Neural progenitor cell (in vitro differentiated cells): ENCODE measurements around the gene SSR2. TPM values are rescaled to one million over a fixed set of nuclear protein-coding genes. Genes with fewer than 3 reads are reported as not detected.
"Not testable (repeated sequence)": the region's sequence is repeated elsewhere in the genome, so short reads cannot be mapped to it uniquely, and the experiment has no call there.

Source experiments
- DNase-seq: peaks from one replicate; pipeline ENCODE4 v3.0.0-alpha.2; 2016; ENCODE audit warnings: low spot score
- H2AFZ ChIP-seq: fragments of 200-600 bp; sonication (generic); replicated peaks from 2 replicates; pipeline ENCODE4 v1.6.1; 2016; ENCODE audit warnings: antibody characterized with exemption
- H3F3A ChIP-seq: fragments of 200-600 bp; sonication (generic); 2 replicates; pipeline ENCODE4 v1.6.1; 2016; ENCODE audit warnings: antibody characterized with exemption, low read depth
- H3K27ac ChIP-seq: fragments of 200-600 bp; sonication (generic); 2 replicates; pipeline ENCODE4 v1.5.1; 2016; ENCODE audit warnings: mild to moderate bottlenecking
- H3K27me3 ChIP-seq: fragments of 200-600 bp; sonication (generic); 2 replicates; pipeline ENCODE4 v1.6.1; 2016; ENCODE audit warnings: mild to moderate bottlenecking, moderate library complexity
- H3K36me3 ChIP-seq: fragments of 200-600 bp; sonication (generic); 2 replicates; pipeline ENCODE4 v1.5.1; 2016
- H3K4me1 ChIP-seq: fragments of 200-600 bp; sonication (generic); 2 replicates; pipeline ENCODE4 v1.6.1; 2016; ENCODE audit warnings: mixed run types
- H3K4me2 ChIP-seq: fragments of 200-600 bp; sonication (generic); 2 replicates; pipeline ENCODE4 v1.6.1; 2016
- H3K4me3 ChIP-seq: fragments of 200-600 bp; sonication (generic); 2 replicates; pipeline ENCODE4 v1.5.1; 2016
- H3K79me2 ChIP-seq: fragments of 200-600 bp; sonication (generic); 2 replicates; pipeline ENCODE4 v1.6.1; 2016; ENCODE audit warnings: low read depth
- H3K9ac ChIP-seq: fragments of 200-600 bp; sonication (generic); 2 replicates; pipeline ENCODE4 v1.6.1; 2016
- H3K9me3 ChIP-seq: fragments of 200-600 bp; sonication (generic); 2 replicates; pipeline ENCODE4 v1.5.1; 2016; ENCODE audit warnings: low read depth
- H4K20me1 ChIP-seq: fragments of 200-600 bp; sonication (generic); 2 replicates; pipeline ENCODE4 v1.6.1; 2016; ENCODE audit warnings: low read depth
- H3K27ac Mint-ChIP-seq: 3 replicates; pipeline ENCODE4 v1.8.0; 2021; ENCODE audit warnings: mixed read lengths
- H3K27me3 Mint-ChIP-seq: 2 replicates; pipeline ENCODE4 v1.8.0; 2022; ENCODE audit warnings: low read depth, mild to moderate bottlenecking, inconsistent platforms, moderate library complexity, mixed read lengths; ENCODE audit not compliant: insufficient read depth
- H3K36me3 Mint-ChIP-seq: 3 replicates; pipeline ENCODE4 v1.8.0; 2021; ENCODE audit warnings: mixed read lengths
- H3K4me1 Mint-ChIP-seq: 3 replicates; pipeline ENCODE4 v1.8.0; 2021; ENCODE audit warnings: mixed read lengths
- H3K4me3 Mint-ChIP-seq: 3 replicates; pipeline ENCODE4 v1.8.0; 2021; ENCODE audit warnings: mild to moderate bottlenecking, moderate library complexity, mixed read lengths
- H3K9me3 Mint-ChIP-seq: 3 replicates; pipeline ENCODE4 v1.8.0; 2020; ENCODE audit warnings: mixed read lengths
- CTCF ChIP-seq: fragments of 200-600 bp; sonication (generic); IDR thresholded peaks from 2 replicates; pipeline ENCODE4 v1.5.1; 2017; ENCODE audit warnings: antibody characterized with exemption, mild to moderate bottlenecking
- EZH2 ChIP-seq: fragments of 200-600 bp; sonication (generic); IDR thresholded peaks from 2 replicates; pipeline ENCODE4 v1.6.1; 2017; ENCODE audit warnings: antibody characterized with exemption, mild to moderate bottlenecking, moderate library complexity
- EZH2phosphoT487 ChIP-seq: fragments of 200-600 bp; sonication (generic); IDR thresholded peaks from 2 replicates; pipeline ENCODE4 v1.6.1; 2017; ENCODE audit warnings: antibody characterized with exemption
- total RNA-seq: library from RNA; depleted of rRNA; stranded (reverse); fragments of >200 nt; gene quantifications from 2 replicates; pipeline ENCODE4 v1.2.3, GENCODE V29; 2015; ENCODE audit warnings: low replicate concordance

Gene SSR2
- total RNA-seq, 1 donor from 2014 or later, result 293 TPM

- Mint-ChIP-seq H3K27me3 (no peaks in the 10 kb centered on the region), H3K27ac (no peak overlapping the region), H3K4me1 (no peaks in the 10 kb centered on the region), H3K4me3 (no peak overlapping the region), H3K9me3 (no peaks in the 10 kb centered on the region), H3K36me3 (peaks cover 28% of the 10 kb centered on the region)
- H2AFZ ChIP-seq, result no peak overlapping the region
- H3K79me2 ChIP-seq, result no peaks in the 10 kb centered on the region
- DNase-seq, result no peak
- no peak overlapping the region for H3K9ac ChIP-seq
- no peak for TF ChIP-seq EZH2phosphoT487
- no peak for TF ChIP-seq CTCF
- no peak for TF ChIP-seq EZH2
- H3K27ac ChIP-seq, result no peak overlapping the region
- no peak overlapping the region for H3K4me3 ChIP-seq
- H3K36me3 ChIP-seq, result no peaks in the 10 kb centered on the region
- no peaks in the 10 kb centered on the region for H3K9me3 ChIP-seq
- H4K20me1 ChIP-seq, result no peaks in the 10 kb centered on the region
- H3K27me3 ChIP-seq, result no peaks in the 10 kb centered on the region
- H3F3A ChIP-seq, result no peaks in the 10 kb centered on the region
- H3K4me1 ChIP-seq, result no peaks in the 10 kb centered on the region
- H3K4me2 ChIP-seq, result no peak overlapping the region
These were observed 22.1 kb upstream of the SSR2 start for GRCh38 chr1:156042828-156043227.

- not testable (repeated sequence) for H3K27ac ChIP-seq, DNase-seq, H3K79me2 ChIP-seq, H2AFZ ChIP-seq, H4K20me1 ChIP-seq, H3K4me2 ChIP-seq, H3K4me3 ChIP-seq, H3K36me3 ChIP-seq, H3K9me3 ChIP-seq, H3K4me1 Mint-ChIP-seq, H3K27me3 ChIP-seq, H3K9ac ChIP-seq, H3F3A ChIP-seq, H3K27ac Mint-ChIP-seq, H3K4me1 ChIP-seq, H3K4me3 Mint-ChIP-seq, H3K27me3 Mint-ChIP-seq, H3K9me3 Mint-ChIP-seq
- H3K36me3 Mint-ChIP-seq, result peaks cover 11% of the 10 kb centered on the region
These were observed 14.2 kb upstream of the SSR2 start for GRCh38 chr1:156034991-156035390.

GRCh38 chr1:156033011-156033410 lies 12.3 kb upstream of the SSR2 start:
- H4K20me1 ChIP-seq, result no peaks in the 10 kb centered on the region
- peaks cover 5% of the 10 kb centered on the region for H3F3A ChIP-seq
- Mint-ChIP-seq H3K36me3 (peaks cover 9% of the 10 kb centered on the region), H3K4me1 (peaks cover 6% of the 10 kb centered on the region), H3K4me3 (no peak overlapping the region), H3K27ac (no peak overlapping the region), H3K27me3 (peaks cover 2% of the 10 kb centered on the region), H3K9me3 (no peaks in the 10 kb centered on the region)
- no peak for DNase-seq
- H3K9ac ChIP-seq, result no peak overlapping the region
- H3K4me3 ChIP-seq, result no peak overlapping the region
- TF ChIP-seq CTCF (no peak), EZH2 (no peak), EZH2phosphoT487 (no peak)
- no peak overlapping the region for H2AFZ ChIP-seq
- H3K79me2 ChIP-seq, result no peaks in the 10 kb centered on the region
- H3K27me3 ChIP-seq, result no peaks in the 10 kb centered on the region
- no peak overlapping the region for H3K27ac ChIP-seq
- H3K36me3 ChIP-seq, result no peaks in the 10 kb centered on the region
- no peaks in the 10 kb centered on the region for H3K4me1 ChIP-seq
- H3K9me3 ChIP-seq, result no peaks in the 10 kb centered on the region
- H3K4me2 ChIP-seq, result no peak overlapping the region

- H3K9me3 Mint-ChIP-seq, result no peaks in the 10 kb centered on the region
- H3K4me1 Mint-ChIP-seq, result peaks cover 10% of the 10 kb centered on the region
- TF ChIP-seq CTCF (no peak), EZH2phosphoT487 (no peak), EZH2 (no peak)
- Histone ChIP-seq H3K4me3 (no peak overlapping the region), H3K27ac (no peak overlapping the region), H3F3A (peaks cover 4% of the 10 kb centered on the region), H3K9ac (no peak overlapping the region), H3K79me2 (no peaks in the 10 kb centered on the region), H4K20me1 (no peaks in the 10 kb centered on the region), H2AFZ (no peak overlapping the region), H3K4me1 (peaks cover 2% of the 10 kb centered on the region), H3K27me3 (peaks cover 25% of the 10 kb centered on the region), H3K36me3 (no peaks in the 10 kb centered on the region), H3K4me2 (no peak overlapping the region), H3K9me3 (no peaks in the 10 kb centered on the region)
- no peak for DNase-seq
- peaks cover 2% of the 10 kb centered on the region for H3K27me3 Mint-ChIP-seq
- H3K4me3 Mint-ChIP-seq, result no peak overlapping the region
- no peak overlapping the region for H3K27ac Mint-ChIP-seq
- H3K36me3 Mint-ChIP-seq, result no peaks in the 10 kb centered on the region
These were observed 5.8 kb upstream of the SSR2 start for GRCh38 chr1:156026588-156026987.
